ENCODE measurements around the gene PYDC1.

DNA sequence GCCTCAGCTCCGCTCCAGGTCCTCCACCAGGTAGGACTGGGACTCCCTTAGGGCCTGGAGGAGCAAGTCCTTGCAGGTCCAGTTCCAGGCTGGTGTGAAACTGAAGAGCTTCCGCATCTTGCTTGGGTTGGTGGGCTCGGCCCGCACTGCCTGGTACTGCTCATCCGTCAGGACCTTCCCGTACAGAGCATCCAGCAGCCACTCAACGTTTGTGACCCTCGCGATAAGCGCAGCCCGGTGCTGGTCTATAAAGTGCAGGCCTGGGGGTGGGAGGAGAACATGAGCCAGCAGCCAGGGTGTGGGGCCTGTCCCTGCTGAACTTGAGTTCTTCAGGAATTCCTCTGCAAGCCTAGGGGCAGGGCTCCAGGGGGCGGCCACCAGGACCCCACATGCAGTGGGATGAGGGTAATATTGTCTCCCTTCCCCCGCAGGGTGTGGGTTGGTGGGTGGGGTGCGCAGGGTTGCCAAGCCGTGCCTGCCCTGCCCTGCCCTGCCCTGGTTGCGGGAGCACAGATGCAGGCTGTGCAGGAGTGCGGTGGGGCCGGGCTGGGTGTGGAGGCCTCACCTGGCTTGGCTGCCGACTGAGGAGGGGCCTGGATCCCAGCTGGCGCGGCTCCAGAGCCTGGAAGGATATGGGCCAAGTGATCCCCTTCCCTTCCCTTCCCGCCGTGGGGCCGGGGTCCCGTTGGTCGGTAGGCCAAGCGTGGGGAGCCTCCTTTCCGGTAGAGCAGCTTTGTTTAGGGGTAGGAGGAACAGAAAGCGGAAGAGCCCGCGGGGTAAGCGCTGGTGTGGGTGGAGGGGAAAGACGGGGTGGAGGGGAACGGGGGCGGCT lies 15.1 kb downstream of the PYDC1 start:
- TF ChIP-seq, protein P1, sequence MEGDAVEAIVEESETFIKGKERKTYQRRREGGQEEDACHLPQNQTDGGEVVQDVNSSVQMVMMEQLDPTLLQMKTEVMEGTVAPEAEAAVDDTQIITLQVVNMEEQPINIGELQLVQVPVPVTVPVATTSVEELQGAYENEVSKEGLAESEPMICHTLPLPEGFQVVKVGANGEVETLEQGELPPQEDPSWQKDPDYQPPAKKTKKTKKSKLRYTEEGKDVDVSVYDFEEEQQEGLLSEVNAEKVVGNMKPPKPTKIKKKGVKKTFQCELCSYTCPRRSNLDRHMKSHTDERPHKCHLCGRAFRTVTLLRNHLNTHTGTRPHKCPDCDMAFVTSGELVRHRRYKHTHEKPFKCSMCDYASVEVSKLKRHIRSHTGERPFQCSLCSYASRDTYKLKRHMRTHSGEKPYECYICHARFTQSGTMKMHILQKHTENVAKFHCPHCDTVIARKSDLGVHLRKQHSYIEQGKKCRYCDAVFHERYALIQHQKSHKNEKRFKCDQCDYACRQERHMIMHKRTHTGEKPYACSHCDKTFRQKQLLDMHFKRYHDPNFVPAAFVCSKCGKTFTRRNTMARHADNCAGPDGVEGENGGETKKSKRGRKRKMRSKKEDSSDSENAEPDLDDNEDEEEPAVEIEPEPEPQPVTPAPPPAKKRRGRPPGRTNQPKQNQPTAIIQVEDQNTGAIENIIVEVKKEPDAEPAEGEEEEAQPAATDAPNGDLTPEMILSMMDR (conservative IDR thresholded peaks at IDR 0.05; ENCODE audit: low read length): no peak
- TF ChIP-seq EZH2phosphoT487 (IDR thresholded peaks at IDR 0.05; ENCODE audit: borderline replicate concordance): no peak
